AG10803 (cell line): ENCODE results near the gene TRIM56.
"Not testable (repeated sequence)": the region's sequence is repeated elsewhere in the genome, so short reads cannot be mapped to it uniquely, and the experiment has no call there.

Source experiments
- DNase-seq: peaks from one replicate; pipeline ENCODE4 v3.0.0; 2010; ENCODE audit warnings: low read depth
- H3K4me3 ChIP-seq: 2 replicates; pipeline ENCODE4 v1.5.1; 2011; ENCODE audit warnings: mild to moderate bottlenecking, low read length, control low read depth
- CTCF ChIP-seq: conservative IDR thresholded peaks from 2 replicates; pipeline ENCODE4 v1.5.1; 2011; ENCODE audit warnings: mild to moderate bottlenecking, low read length, control low read depth, inconsistent platforms

The TRIM56 gene

GRCh38 chr7:101124376-101125056 lies 39.2 kb downstream of the TRIM56 start:
- peak; percentile 92 for DNase-seq
- no peak overlapping the region for H3K4me3 ChIP-seq
- no peak for TF ChIP-seq CTCF

- peak; percentile 19; the same call in 1 of the 2 replicates for TF ChIP-seq CTCF
- peak; percentile 76 for DNase-seq
Observed at GRCh38 chr7:101125989-101126650, 40.8 kb downstream of the TRIM56 start.

GRCh38 chr7:101126651-101127459 lies 41.6 kb downstream of the TRIM56 start, which contains the start of gene SERPINE1:
TSS of gene SERPINE1 (plus strand) at chr7:101127104. CDS start at chr7:101128394, 1,290 bp downstream.
- H3K4me3 ChIP-seq: peak within 1 kb of the TSS; percentile 95
- TF ChIP-seq CTCF: peak; percentile 50
- peak; percentile 100 for DNase-seq

More at GRCh38 chr7:101125989-101126650, 40.8 kb downstream of the TRIM56 start:
- peak overlapping the region; percentile 95; the same call in 1 of the 2 replicates for H3K4me3 ChIP-seq

GRCh38 chr7:101127460-101128039 lies 42.3 kb downstream of the TRIM56 start:
- no peak for TF ChIP-seq CTCF
- peak overlapping the region; percentile 95 for H3K4me3 ChIP-seq
- no peak for DNase-seq

- TF ChIP-seq CTCF: no peak; the same call in 1 of the 2 replicates
- no peak for DNase-seq
- peak overlapping the region; percentile 95 for H3K4me3 ChIP-seq
Observed at GRCh38 chr7:101128040-101128834, 43.0 kb downstream of the TRIM56 start.

GRCh38 chr7:101129603-101130117 lies 44.4 kb downstream of the TRIM56 start:
- DNase-seq: no peak
- peak overlapping the region; percentile 20 for H3K4me3 ChIP-seq
- TF ChIP-seq CTCF: no peak

- DNase-seq, H3K4me3 ChIP-seq: not testable (repeated sequence)
Observed at GRCh38 chr7:101132626-101133600, 47.6 kb downstream of the TRIM56 start.
